SK-N-SH (cell line): Measurements from ENCODE around the gene CAST. TPM values are rescaled to one million over a fixed set of nuclear protein-coding genes. Genes with fewer than 3 reads are reported as not detected.
A peak's percentile ranks its signal among the peaks of the same experiment; 100 is the strongest.

Experiments used
- CTCF ChIA-PET: fragments of 300-600, 350-600 bp; formaldehyde crosslinking; extraction: SDS; loops from one replicate; lab custom pipeline; 2021; lab: Yijun Ruan, JAX
- POLR2A ChIA-PET: fragments of 350-600 bp; sonication (Branson Sonifier 250); formaldehyde crosslinking; extraction: SDS; loops from one replicate; lab custom pipeline; 2020; ENCODE audit warnings: antibody characterized with exemption, inconsistent platforms; lab: Yijun Ruan, JAX
- DNase-seq: peaks from one replicate; pipeline ENCODE4 v3.0.0; 2012
- H2AFZ ChIP-seq: fragments of 200-600 bp; sonication (generic); 2 replicates; pipeline ENCODE4 v1.8.1; 2016; ENCODE audit warnings: antibody characterized with exemption, mild to moderate bottlenecking, low read depth
- H3F3A ChIP-seq: fragments of 200-600 bp; sonication (generic); replicated peaks from 2 replicates; pipeline ENCODE3; 2016; ENCODE audit warnings: antibody characterized with exemption, mild to moderate bottlenecking; ENCODE audit not compliant: insufficient read depth
- H3K27ac ChIP-seq, 2 experiments: fragments of 200-500 bp in 1 of 2; fragments of 200-600 bp in 1 of 2; sonication (Bioruptor generic) in 1 of 2; sonication (generic), shearing (Covaris generic) in 1 of 2; 2 replicates each; pipeline versions ENCODE4 v1.5.1 to v1.6.1; 2014 to 2016; ENCODE audit warnings: low read depth in 2 of 2, inconsistent platforms in 1 of 2, low read length in 1 of 2, mild to moderate bottlenecking in 1 of 2, mixed read lengths in 1 of 2
- H3K27me3 ChIP-seq: fragments of 200-600 bp; sonication (generic), shearing (Covaris generic); 2 replicates; pipeline ENCODE4 v1.6.1; 2016; ENCODE audit warnings: mixed run types; ENCODE audit not compliant: insufficient read depth
- H3K36me3 ChIP-seq, 2 experiments: fragments of 200-500 bp in 1 of 2; fragments of 200-600 bp in 1 of 2; sonication (Bioruptor generic) in 1 of 2; sonication (generic) in 1 of 2; replicated peaks in 1 of 2; 2 replicates each; pipeline versions ENCODE3 to v1.5.1; 2014 to 2016; ENCODE audit warnings: low read length in 1 of 2, mild to moderate bottlenecking in 1 of 2; ENCODE audit not compliant: insufficient read depth in 2 of 2, control insufficient read depth in 1 of 2
- H3K4me1 ChIP-seq, 2 experiments: fragments of 200-500 bp in 1 of 2; fragments of 200-600 bp in 1 of 2; sonication (Bioruptor generic) in 1 of 2; sonication (generic), shearing (Covaris generic) in 1 of 2; 2 replicates each; pipeline versions ENCODE4 v1.5.1 to v1.6.1; 2014 to 2016; ENCODE audit warnings: low read depth in 1 of 2, low read length in 1 of 2, mixed run types in 1 of 2; ENCODE audit not compliant: insufficient read depth in 2 of 2, control insufficient read depth in 1 of 2
- H3K4me2 ChIP-seq: fragments of 200-600 bp; sonication (generic), shearing (Covaris generic); 2 replicates; pipeline ENCODE4 v1.6.1; 2017; ENCODE audit warnings: mixed run types
- H3K4me3 ChIP-seq, 2 experiments: fragments of 200-500 bp in 1 of 2; fragments of 200-600 bp in 1 of 2; sonication (Bioruptor generic) in 1 of 2; sonication (generic), shearing (Covaris generic) in 1 of 2; 2 replicates each; pipeline versions ENCODE4 v1.5.1 to v1.8.1; 2014 to 2016; ENCODE audit warnings: low read depth in 2 of 2, inconsistent platforms in 1 of 2, low read length in 1 of 2, mild to moderate bottlenecking in 1 of 2, mixed read lengths in 1 of 2, moderate library complexity in 1 of 2
- H3K79me2 ChIP-seq: fragments of 200-600 bp; sonication (generic); 2 replicates; pipeline ENCODE4 v1.8.1; 2017; ENCODE audit warnings: mild to moderate bottlenecking; ENCODE audit not compliant: insufficient read depth
- H3K9ac ChIP-seq: fragments of 200-600 bp; sonication (generic); 2 replicates; pipeline ENCODE4 v1.6.1; 2017; ENCODE audit warnings: mixed run types
- H3K9me2 ChIP-seq: fragments of 200-600 bp; sonication (generic); 2 replicates; pipeline ENCODE4 v1.6.1; 2017; ENCODE audit warnings: mixed run types
- H3K9me3 ChIP-seq: fragments of 200-600 bp; sonication (generic); 2 replicates; pipeline ENCODE4 v1.6.1; 2017; ENCODE audit warnings: mixed run types, mild to moderate bottlenecking, moderate library complexity
- H4K20me1 ChIP-seq: fragments of 200-600 bp; sonication (generic); 2 replicates; pipeline ENCODE4 v1.6.1; 2017; ENCODE audit warnings: mild to moderate bottlenecking, mixed run types; ENCODE audit not compliant: insufficient read depth
- ELF1 ChIP-seq: IDR thresholded peaks from 2 replicates; pipeline ENCODE4 v1.4.0; 2012
- FOSL2 ChIP-seq: IDR thresholded peaks from 2 replicates; pipeline ENCODE4 v1.4.0; 2012; ENCODE audit warnings: low read depth, mild to moderate bottlenecking, moderate library complexity, borderline replicate concordance
- FOXJ3 ChIP-seq: sonication (generic); formaldehyde crosslinking; IDR thresholded peaks from 2 replicates; pipeline ENCODE4 v1.5.1; 2020; ENCODE audit warnings: mild to moderate bottlenecking, missing genetic modification reagents
- FOXM1 ChIP-seq: IDR thresholded peaks from 2 replicates; pipeline ENCODE4 v1.4.0; 2012; ENCODE audit warnings: low read depth, mild to moderate bottlenecking
- GATA2 ChIP-seq: sonication (generic); formaldehyde crosslinking; IDR thresholded peaks from 2 replicates; pipeline ENCODE4 v1.5.0; 2020; ENCODE audit warnings: mild to moderate bottlenecking, missing genetic modification reagents
- MXI1 ChIP-seq: IDR thresholded peaks from 2 replicates; pipeline ENCODE4 v1.6.1; 2012; ENCODE audit warnings: mild to moderate bottlenecking, low read depth, low read length, improper control_type of control experiment
- NRF1 ChIP-seq: IDR thresholded peaks from 2 replicates; pipeline ENCODE4 v1.6.1; 2012; ENCODE audit warnings: low read depth, mild to moderate bottlenecking, low read length
- POLR2AphosphoS5 ChIP-seq: IDR thresholded peaks from 2 replicates; pipeline ENCODE4 v1.6.1; 2012; ENCODE audit warnings: low read depth, low read length
- RAD21 ChIP-seq: IDR thresholded peaks from 2 replicates; pipeline ENCODE4 v1.6.1; 2012; ENCODE audit warnings: mild to moderate bottlenecking, low read length
- RCOR1 ChIP-seq: fragments of 150-350 bp; IDR thresholded peaks from 2 replicates; pipeline ENCODE4 v1.6.1; 2017; ENCODE audit warnings: antibody characterized with exemption, low read length
- RXRA ChIP-seq: IDR thresholded peaks from 2 replicates; pipeline ENCODE4 v1.4.0; 2012; ENCODE audit warnings: low read depth, mild to moderate bottlenecking, borderline replicate concordance
- SIN3A ChIP-seq: IDR thresholded peaks from 2 replicates; pipeline ENCODE4 v1.6.1; 2012; ENCODE audit warnings: low read depth, mild to moderate bottlenecking, low read length, moderate library complexity, borderline replicate concordance
- TCF12 ChIP-seq: IDR thresholded peaks from 2 replicates; pipeline ENCODE4 v1.4.0; 2012
- TEAD4 ChIP-seq: IDR thresholded peaks from 2 replicates; pipeline ENCODE4 v1.4.0; 2012; ENCODE audit warnings: mild to moderate bottlenecking, borderline replicate concordance; ENCODE audit not compliant: insufficient read depth
- YY1 ChIP-seq: IDR thresholded peaks from 2 replicates; pipeline ENCODE4 v1.4.0; 2012; ENCODE audit warnings: low read depth, mild to moderate bottlenecking
- WGBS: methylation state at CpG from one replicate; pipeline ENCODE4 v1.1.6; 2017; ENCODE audit warnings: low lambda C conversion rate; 5-methylcytosine and 5-hydroxymethylcytosine counted together
- polyA plus RNA-seq, 3 experiments: library from polyadenylated mRNA; depleted of rRNA; stranded (reverse); fragments of >200 nt; gene quantifications; 2 replicates each; pipeline ENCODE4 v1.2.3, GENCODE V29; 2012
- TF ChIP-seq, protein P1 (sequence below): IDR thresholded peaks from 2 replicates; pipeline ENCODE4 v1.4.0; 2012; ENCODE audit warnings: low read depth, borderline replicate concordance
- TF ChIP-seq, protein P2 (sequence below): IDR thresholded peaks from 2 replicates; pipeline ENCODE4 v1.4.0; 2012; ENCODE audit warnings: low read depth, borderline replicate concordance
- TF ChIP-seq, protein P3 (sequence below): fragments of 150-350 bp; IDR thresholded peaks from 2 replicates; pipeline ENCODE4 v1.6.1; 2017; ENCODE audit warnings: antibody characterized with exemption, low read length, low read depth, borderline replicate concordance
- TF ChIP-seq, protein P4 (sequence below): IDR thresholded peaks from 2 replicates; pipeline ENCODE4 v1.4.0; 2012; ENCODE audit warnings: low read depth
- TF ChIP-seq, protein P5 (sequence below): IDR thresholded peaks from 2 replicates; pipeline ENCODE4; 2012
- TF ChIP-seq, protein P6 (sequence below): fragments of 200-600 bp; sonication (generic); IDR thresholded peaks from 2 replicates; pipeline ENCODE4 v1.6.1; 2017; ENCODE audit warnings: antibody characterized with exemption, mild to moderate bottlenecking, moderate library complexity
- TF ChIP-seq, protein P7 (sequence below): IDR thresholded peaks from 2 replicates; pipeline ENCODE4 v1.6.1; 2012; ENCODE audit warnings: mild to moderate bottlenecking, low read depth, low read length, moderate library complexity

The CAST gene
- polyA plus RNA-seq, 1 of the 3 experiments (the other 2 are of a cell fraction), result 82.9 TPM

DNA sequence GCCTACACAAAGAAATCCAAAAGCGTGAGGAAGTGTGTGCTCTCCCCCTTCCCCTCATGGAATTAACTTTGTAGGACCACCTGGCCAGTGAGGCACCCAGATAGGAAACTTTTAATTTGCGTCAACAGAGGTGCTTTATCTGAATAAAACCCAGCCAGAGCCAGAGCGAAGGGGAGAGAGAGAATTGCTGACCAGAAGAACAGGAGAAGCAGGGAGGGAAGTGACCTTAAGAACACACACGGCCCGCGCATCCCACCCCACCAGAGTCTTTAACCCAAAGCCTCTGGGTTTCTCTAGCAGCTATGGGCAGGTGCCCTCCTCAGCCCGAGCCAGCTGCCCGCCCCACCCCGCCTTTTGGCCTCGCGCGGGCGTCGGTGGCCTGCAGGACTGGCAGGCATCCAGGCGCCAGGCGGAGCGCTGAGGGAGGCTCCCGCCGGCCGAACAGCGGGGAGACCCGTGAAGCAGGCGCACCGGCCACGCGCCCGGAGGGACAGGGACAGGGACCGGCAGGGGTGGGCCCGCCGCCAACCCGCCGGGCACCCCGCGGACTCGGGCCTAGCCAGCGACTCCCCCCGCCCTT is 145.0 kb downstream of the CAST start:
- Histone ChIP-seq H3K9ac (peak overlapping the region; percentile 99), H3K4me1 (peaks cover 3 to 8% of the 10 kb centered on the region in 2 experiments; a peak in 3 of 4 replicates), H3K4me3 (peak overlapping the region; percentile 66 to 81), H3F3A (no peaks in the 10 kb centered on the region), H3K27me3 (no peaks in the 10 kb centered on the region), H2AFZ (peak overlapping the region; percentile 83), H3K36me3 (no peaks in the 10 kb centered on the region), H3K4me2 (peak overlapping the region; percentile 84), H3K9me2 (no peaks in the 10 kb centered on the region), H4K20me1 (no peaks in the 10 kb centered on the region), H3K9me3 (no peaks in the 10 kb centered on the region), H3K79me2 (peaks cover 6% of the 10 kb centered on the region; the same call in 1 of the 2 replicates), H3K27ac (peak overlapping the region; percentile 90 to 92)
- peak; percentile 89 for DNase-seq
- CTCF ChIA-PET, result interaction anchor here (0.9 to 2.9 kb wide), 4 partner anchors 54 to 335 kb away, joined by 3 to 9 read pairs (median 4); partner anchors contain the start of gene LIX1
- POLR2A ChIA-PET, result interaction anchor here (0.5 to 2.1 kb wide), 8 partner anchors 11 to 152 kb away, joined by 3 to 12 read pairs (median 4); no protein-coding TSS in a partner anchor
- 35% methylated on average over 6 of the region's 37 CpGs for WGBS
- TF ChIP-seq RAD21, result no peak
- TF ChIP-seq SIN3A, result no peak
- no peak for TF ChIP-seq RXRA
- TF ChIP-seq RCOR1, result peak; percentile 25; the same call in 1 of the 2 replicates
- TF ChIP-seq, protein P1, sequence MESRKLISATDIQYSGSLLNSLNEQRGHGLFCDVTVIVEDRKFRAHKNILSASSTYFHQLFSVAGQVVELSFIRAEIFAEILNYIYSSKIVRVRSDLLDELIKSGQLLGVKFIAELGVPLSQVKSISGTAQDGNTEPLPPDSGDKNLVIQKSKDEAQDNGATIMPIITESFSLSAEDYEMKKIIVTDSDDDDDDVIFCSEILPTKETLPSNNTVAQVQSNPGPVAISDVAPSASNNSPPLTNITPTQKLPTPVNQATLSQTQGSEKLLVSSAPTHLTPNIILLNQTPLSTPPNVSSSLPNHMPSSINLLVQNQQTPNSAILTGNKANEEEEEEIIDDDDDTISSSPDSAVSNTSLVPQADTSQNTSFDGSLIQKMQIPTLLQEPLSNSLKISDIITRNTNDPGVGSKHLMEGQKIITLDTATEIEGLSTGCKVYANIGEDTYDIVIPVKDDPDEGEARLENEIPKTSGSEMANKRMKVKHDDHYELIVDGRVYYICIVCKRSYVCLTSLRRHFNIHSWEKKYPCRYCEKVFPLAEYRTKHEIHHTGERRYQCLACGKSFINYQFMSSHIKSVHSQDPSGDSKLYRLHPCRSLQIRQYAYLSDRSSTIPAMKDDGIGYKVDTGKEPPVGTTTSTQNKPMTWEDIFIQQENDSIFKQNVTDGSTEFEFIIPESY, result no peak
- no peak for TF ChIP-seq ELF1
- TF ChIP-seq FOXM1, result no peak
- peak; percentile 31; the same call in 1 of the 2 replicates for TF ChIP-seq TCF12
- TF ChIP-seq FOSL2, result no peak
- TF ChIP-seq, protein P2, sequence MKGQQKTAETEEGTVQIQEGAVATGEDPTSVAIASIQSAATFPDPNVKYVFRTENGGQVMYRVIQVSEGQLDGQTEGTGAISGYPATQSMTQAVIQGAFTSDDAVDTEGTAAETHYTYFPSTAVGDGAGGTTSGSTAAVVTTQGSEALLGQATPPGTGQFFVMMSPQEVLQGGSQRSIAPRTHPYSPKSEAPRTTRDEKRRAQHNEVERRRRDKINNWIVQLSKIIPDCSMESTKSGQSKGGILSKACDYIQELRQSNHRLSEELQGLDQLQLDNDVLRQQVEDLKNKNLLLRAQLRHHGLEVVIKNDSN, result no peak
- peak; percentile 31; the same call in 1 of the 2 replicates for TF ChIP-seq POLR2AphosphoS5
- 0 out of 2 replicates have a peak, but pooled peaks have one; percentile 5 for TF ChIP-seq YY1
- TF ChIP-seq, protein P3, sequence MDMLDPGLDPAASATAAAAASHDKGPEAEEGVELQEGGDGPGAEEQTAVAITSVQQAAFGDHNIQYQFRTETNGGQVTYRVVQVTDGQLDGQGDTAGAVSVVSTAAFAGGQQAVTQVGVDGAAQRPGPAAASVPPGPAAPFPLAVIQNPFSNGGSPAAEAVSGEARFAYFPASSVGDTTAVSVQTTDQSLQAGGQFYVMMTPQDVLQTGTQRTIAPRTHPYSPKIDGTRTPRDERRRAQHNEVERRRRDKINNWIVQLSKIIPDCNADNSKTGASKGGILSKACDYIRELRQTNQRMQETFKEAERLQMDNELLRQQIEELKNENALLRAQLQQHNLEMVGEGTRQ, result no peak
- TF ChIP-seq MXI1, result peak; percentile 14; the same call in 1 of the 2 replicates
- TF ChIP-seq, protein P4, sequence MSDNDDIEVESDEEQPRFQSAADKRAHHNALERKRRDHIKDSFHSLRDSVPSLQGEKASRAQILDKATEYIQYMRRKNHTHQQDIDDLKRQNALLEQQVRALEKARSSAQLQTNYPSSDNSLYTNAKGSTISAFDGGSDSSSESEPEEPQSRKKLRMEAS, result no peak
- TF ChIP-seq, protein P5, sequence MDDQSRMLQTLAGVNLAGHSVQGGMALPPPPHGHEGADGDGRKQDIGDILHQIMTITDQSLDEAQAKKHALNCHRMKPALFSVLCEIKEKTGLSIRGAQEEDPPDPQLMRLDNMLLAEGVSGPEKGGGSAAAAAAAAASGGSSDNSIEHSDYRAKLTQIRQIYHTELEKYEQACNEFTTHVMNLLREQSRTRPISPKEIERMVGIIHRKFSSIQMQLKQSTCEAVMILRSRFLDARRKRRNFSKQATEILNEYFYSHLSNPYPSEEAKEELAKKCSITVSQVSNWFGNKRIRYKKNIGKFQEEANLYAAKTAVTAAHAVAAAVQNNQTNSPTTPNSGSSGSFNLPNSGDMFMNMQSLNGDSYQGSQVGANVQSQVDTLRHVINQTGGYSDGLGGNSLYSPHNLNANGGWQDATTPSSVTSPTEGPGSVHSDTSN, result no peak
- TF ChIP-seq GATA2 (CRISPR knock-in tag), result peak; percentile 33; the same call in 1 of the 2 replicates
- TF ChIP-seq TEAD4, result 0 out of 2 replicates have a peak, but pooled peaks have one; percentile 6
- TF ChIP-seq NRF1, result no peak
- TF ChIP-seq, protein P6, sequence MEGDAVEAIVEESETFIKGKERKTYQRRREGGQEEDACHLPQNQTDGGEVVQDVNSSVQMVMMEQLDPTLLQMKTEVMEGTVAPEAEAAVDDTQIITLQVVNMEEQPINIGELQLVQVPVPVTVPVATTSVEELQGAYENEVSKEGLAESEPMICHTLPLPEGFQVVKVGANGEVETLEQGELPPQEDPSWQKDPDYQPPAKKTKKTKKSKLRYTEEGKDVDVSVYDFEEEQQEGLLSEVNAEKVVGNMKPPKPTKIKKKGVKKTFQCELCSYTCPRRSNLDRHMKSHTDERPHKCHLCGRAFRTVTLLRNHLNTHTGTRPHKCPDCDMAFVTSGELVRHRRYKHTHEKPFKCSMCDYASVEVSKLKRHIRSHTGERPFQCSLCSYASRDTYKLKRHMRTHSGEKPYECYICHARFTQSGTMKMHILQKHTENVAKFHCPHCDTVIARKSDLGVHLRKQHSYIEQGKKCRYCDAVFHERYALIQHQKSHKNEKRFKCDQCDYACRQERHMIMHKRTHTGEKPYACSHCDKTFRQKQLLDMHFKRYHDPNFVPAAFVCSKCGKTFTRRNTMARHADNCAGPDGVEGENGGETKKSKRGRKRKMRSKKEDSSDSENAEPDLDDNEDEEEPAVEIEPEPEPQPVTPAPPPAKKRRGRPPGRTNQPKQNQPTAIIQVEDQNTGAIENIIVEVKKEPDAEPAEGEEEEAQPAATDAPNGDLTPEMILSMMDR, result no peak
- TF ChIP-seq, protein P7, sequence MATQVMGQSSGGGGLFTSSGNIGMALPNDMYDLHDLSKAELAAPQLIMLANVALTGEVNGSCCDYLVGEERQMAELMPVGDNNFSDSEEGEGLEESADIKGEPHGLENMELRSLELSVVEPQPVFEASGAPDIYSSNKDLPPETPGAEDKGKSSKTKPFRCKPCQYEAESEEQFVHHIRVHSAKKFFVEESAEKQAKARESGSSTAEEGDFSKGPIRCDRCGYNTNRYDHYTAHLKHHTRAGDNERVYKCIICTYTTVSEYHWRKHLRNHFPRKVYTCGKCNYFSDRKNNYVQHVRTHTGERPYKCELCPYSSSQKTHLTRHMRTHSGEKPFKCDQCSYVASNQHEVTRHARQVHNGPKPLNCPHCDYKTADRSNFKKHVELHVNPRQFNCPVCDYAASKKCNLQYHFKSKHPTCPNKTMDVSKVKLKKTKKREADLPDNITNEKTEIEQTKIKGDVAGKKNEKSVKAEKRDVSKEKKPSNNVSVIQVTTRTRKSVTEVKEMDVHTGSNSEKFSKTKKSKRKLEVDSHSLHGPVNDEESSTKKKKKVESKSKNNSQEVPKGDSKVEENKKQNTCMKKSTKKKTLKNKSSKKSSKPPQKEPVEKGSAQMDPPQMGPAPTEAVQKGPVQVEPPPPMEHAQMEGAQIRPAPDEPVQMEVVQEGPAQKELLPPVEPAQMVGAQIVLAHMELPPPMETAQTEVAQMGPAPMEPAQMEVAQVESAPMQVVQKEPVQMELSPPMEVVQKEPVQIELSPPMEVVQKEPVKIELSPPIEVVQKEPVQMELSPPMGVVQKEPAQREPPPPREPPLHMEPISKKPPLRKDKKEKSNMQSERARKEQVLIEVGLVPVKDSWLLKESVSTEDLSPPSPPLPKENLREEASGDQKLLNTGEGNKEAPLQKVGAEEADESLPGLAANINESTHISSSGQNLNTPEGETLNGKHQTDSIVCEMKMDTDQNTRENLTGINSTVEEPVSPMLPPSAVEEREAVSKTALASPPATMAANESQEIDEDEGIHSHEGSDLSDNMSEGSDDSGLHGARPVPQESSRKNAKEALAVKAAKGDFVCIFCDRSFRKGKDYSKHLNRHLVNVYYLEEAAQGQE, result no peak
- TF ChIP-seq FOXJ3, result peak; percentile 80
